Loucy (cell line): Measurements from ENCODE around the gene CNKSR2.

Experiments used
- H2AFZ ChIP-seq: fragments of 200-600 bp; sonication (generic); 2 replicates; pipeline ENCODE4 v1.6.0; 2016; ENCODE audit warnings: antibody characterized with exemption, mild to moderate bottlenecking, low read length, moderate library complexity
- H3F3A ChIP-seq: fragments of 200-600 bp; 2 replicates; pipeline ENCODE4 v1.6.0; 2016; ENCODE audit warnings: antibody characterized with exemption, low read depth, mild to moderate bottlenecking
- H3K27me3 ChIP-seq: fragments of 200-600 bp; sonication (generic); 2 replicates; pipeline ENCODE4 v1.6.1; 2014; ENCODE audit warnings: low read length, mild to moderate bottlenecking; ENCODE audit not compliant: insufficient read depth, poor library complexity, severe bottlenecking
- H3K36me3 ChIP-seq: fragments of 200-600 bp; sonication (generic); 2 replicates; pipeline ENCODE4 v1.6.1; 2016; ENCODE audit warnings: low read length; ENCODE audit not compliant: insufficient read depth
- H3K4me1 ChIP-seq: fragments of 200-600 bp; sonication (generic); 2 replicates; pipeline ENCODE4 v1.5.1; 2014; ENCODE audit warnings: low read length, mild to moderate bottlenecking; ENCODE audit not compliant: insufficient read depth, poor library complexity, severe bottlenecking
- H3K4me2 ChIP-seq: fragments of 200-600 bp; sonication (generic); 2 replicates; pipeline ENCODE4 v1.6.0; 2014; ENCODE audit warnings: antibody characterized with exemption, low read length, low read depth, mild to moderate bottlenecking; ENCODE audit not compliant: poor library complexity, severe bottlenecking
- H3K4me3 ChIP-seq: fragments of 200-600 bp; sonication (generic); 2 replicates; pipeline ENCODE4 v1.5.1; 2014; ENCODE audit warnings: low read length, mild to moderate bottlenecking, mixed read lengths; ENCODE audit not compliant: poor library complexity, severe bottlenecking
- H3K79me2 ChIP-seq: fragments of 200-600 bp; sonication (generic); 2 replicates; pipeline ENCODE4 v1.6.1; 2014; ENCODE audit warnings: low read length; ENCODE audit not compliant: insufficient read depth
- H3K9ac ChIP-seq: fragments of 200-600 bp; sonication (generic); 2 replicates; pipeline ENCODE4 v1.6.0; 2014; ENCODE audit warnings: mild to moderate bottlenecking, low read depth, low read length, moderate library complexity; ENCODE audit not compliant: poor library complexity, severe bottlenecking
- H3K9me2 ChIP-seq: fragments of 200-600 bp; sonication (generic); replicated peaks from 2 replicates; pipeline ENCODE4 v1.6.1; 2016; ENCODE audit warnings: low read depth, low read length, mixed read lengths
- H3K9me3 ChIP-seq: fragments of 200-600 bp; sonication (generic); 2 replicates; pipeline ENCODE4 v1.6.1; 2014; ENCODE audit warnings: mild to moderate bottlenecking, antibody characterized with exemption, low read length, low read depth; ENCODE audit not compliant: insufficient read depth
- H4K20me1 ChIP-seq: fragments of 200-600 bp; sonication (generic); 2 replicates; pipeline ENCODE4 v1.6.0; 2014; ENCODE audit warnings: antibody characterized with exemption, low read length, mild to moderate bottlenecking; ENCODE audit not compliant: insufficient read depth, poor library complexity, severe bottlenecking
- EZH2phosphoT487 ChIP-seq: fragments of 200-600 bp; IDR thresholded peaks from 2 replicates; pipeline ENCODE4 v1.6.1; 2018; ENCODE audit warnings: antibody characterized with exemption, mild to moderate bottlenecking, moderate library complexity, borderline replicate concordance
- TF ChIP-seq, protein P1 (sequence below): fragments of 200-600 bp; sonication (generic); conservative IDR thresholded peaks from 2 replicates; pipeline ENCODE4 v1.5.1; 2014; ENCODE audit warnings: mild to moderate bottlenecking, antibody characterized with exemption, low read length

The CNKSR2 gene

DNA sequence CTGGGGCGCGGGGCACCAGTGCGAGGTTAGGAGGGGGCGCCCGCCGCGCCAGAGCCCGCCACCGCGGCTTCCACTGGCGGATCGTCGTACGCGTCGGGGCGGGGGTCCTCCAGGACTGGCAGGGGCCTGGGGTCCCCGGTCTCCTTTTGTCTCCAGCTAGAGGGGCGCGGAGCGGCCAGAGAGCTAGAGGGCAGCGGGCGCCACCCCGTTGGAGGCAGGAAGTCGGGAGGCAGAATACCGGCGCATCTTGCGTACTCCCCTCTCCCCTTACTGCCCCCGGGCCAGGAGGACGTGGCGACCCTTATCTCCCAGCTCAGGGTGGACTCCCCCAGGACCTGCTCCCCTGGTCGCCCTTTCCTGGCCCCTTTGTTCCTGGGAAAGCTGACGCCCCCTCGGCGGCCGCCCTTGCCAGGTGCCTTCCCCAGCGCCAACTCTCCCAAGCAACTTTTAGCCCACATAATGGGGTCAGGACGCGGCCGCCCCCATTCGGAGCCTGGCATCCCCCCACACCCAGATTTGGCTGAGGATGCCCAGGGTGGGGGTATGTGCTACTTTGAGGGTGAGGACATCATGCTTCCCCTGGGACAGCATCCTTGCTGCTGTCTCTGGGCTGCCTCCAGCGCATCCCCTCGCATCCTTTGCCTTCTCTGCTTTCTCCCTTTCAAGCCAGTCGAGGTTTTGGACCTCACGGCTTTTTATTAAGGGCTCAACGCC, 933 bp downstream of the CNKSR2 start:
- H3K9ac ChIP-seq: no peak overlapping the region

DNA sequence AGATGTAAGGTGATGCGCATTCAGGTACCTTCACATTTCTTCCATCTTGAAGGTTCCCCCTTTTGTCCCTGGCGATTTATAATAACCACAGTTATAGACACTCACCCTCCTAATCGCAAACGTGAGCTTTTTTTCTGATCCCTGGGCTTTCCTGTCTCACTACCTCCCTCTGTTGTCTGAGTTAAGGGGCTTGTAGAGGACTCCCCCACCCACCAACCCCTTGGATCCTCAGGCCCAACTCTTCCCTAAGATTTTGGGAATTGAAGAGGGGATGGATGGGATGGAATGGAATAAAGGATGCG, 1.4 kb downstream of the CNKSR2 start:
- Histone ChIP-seq H3K4me3 (no peak overlapping the region), H3K9ac (no peak overlapping the region), H3K4me1 (no peaks in the 10 kb centered on the region), H3F3A (no peaks in the 10 kb centered on the region), H3K4me2 (no peak overlapping the region), H3K79me2 (no peaks in the 10 kb centered on the region), H3K27me3 (no peaks in the 10 kb centered on the region), H2AFZ (no peak overlapping the region), H4K20me1 (no peaks in the 10 kb centered on the region), H3K9me2 (no peaks in the 10 kb centered on the region), H3K9me3 (no peaks in the 10 kb centered on the region), H3K36me3 (no peaks in the 10 kb centered on the region)
- no peak for TF ChIP-seq EZH2phosphoT487
- TF ChIP-seq, protein P1, sequence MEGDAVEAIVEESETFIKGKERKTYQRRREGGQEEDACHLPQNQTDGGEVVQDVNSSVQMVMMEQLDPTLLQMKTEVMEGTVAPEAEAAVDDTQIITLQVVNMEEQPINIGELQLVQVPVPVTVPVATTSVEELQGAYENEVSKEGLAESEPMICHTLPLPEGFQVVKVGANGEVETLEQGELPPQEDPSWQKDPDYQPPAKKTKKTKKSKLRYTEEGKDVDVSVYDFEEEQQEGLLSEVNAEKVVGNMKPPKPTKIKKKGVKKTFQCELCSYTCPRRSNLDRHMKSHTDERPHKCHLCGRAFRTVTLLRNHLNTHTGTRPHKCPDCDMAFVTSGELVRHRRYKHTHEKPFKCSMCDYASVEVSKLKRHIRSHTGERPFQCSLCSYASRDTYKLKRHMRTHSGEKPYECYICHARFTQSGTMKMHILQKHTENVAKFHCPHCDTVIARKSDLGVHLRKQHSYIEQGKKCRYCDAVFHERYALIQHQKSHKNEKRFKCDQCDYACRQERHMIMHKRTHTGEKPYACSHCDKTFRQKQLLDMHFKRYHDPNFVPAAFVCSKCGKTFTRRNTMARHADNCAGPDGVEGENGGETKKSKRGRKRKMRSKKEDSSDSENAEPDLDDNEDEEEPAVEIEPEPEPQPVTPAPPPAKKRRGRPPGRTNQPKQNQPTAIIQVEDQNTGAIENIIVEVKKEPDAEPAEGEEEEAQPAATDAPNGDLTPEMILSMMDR: no peak

More for the DNA sequence above, 933 bp downstream of the CNKSR2 start:
- Histone ChIP-seq H2AFZ (no peak overlapping the region), H3K27me3 (no peaks in the 10 kb centered on the region), H3K4me3 (no peak overlapping the region), H3K79me2 (no peaks in the 10 kb centered on the region), H3K4me1 (no peaks in the 10 kb centered on the region), H4K20me1 (no peaks in the 10 kb centered on the region), H3K9me3 (no peaks in the 10 kb centered on the region), H3K36me3 (no peaks in the 10 kb centered on the region), H3K9me2 (no peaks in the 10 kb centered on the region), H3K4me2 (no peak overlapping the region), H3F3A (no peaks in the 10 kb centered on the region)
- TF ChIP-seq, protein P1: no peak
- no peak for TF ChIP-seq EZH2phosphoT487

DNA sequence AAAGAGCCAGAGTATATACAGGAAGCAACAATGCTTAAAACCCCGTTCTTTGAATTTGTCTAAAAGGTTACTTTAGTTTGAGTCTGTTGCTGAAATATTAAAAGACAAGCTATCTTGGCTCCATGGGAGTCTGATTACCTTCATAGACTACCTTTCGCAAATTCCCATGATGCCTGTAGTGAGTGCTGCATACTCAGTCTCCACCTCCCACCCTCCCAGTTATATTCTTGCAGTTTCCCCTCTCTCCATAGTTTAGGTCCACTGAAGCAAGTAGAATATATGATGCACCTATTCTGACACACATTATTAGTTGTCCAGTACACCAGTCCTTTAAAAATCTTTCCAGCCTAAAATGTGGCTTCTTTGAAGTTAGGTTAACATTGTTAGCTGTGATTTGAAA, 2.4 kb downstream of the CNKSR2 start:
- no peak overlapping the region for H3K4me3 ChIP-seq
- no peaks in the 10 kb centered on the region for H3K9me3 ChIP-seq
- H4K20me1 ChIP-seq: no peaks in the 10 kb centered on the region
- H3K4me1 ChIP-seq: no peaks in the 10 kb centered on the region
- no peaks in the 10 kb centered on the region for H3K36me3 ChIP-seq
- TF ChIP-seq, protein P1: no peak
- TF ChIP-seq EZH2phosphoT487: no peak
- no peaks in the 10 kb centered on the region for H3F3A ChIP-seq
- no peaks in the 10 kb centered on the region for H3K27me3 ChIP-seq
- no peak overlapping the region for H3K9ac ChIP-seq
- no peaks in the 10 kb centered on the region for H3K79me2 ChIP-seq
- H3K9me2 ChIP-seq: no peaks in the 10 kb centered on the region
- H3K4me2 ChIP-seq: no peak overlapping the region
- H2AFZ ChIP-seq: no peak overlapping the region
